OCI-LY3 (cell line): ENCODE measurements around the gene ZDHHC14.

Source experiments
- H2AFZ ChIP-seq: fragments of 200-600, 300-600 bp; shearing (Covaris generic); 2 replicates; pipeline ENCODE4 v1.6.0; 2014; ENCODE audit warnings: antibody characterized with exemption, low read depth, low read length
- H3K27ac ChIP-seq: fragments of 200-600, 300-600 bp; sonication (generic); 2 replicates; pipeline ENCODE4 v1.5.1; 2014; ENCODE audit warnings: mild to moderate bottlenecking, low read length, moderate library complexity, mixed read lengths
- H3K27me3 ChIP-seq: fragments of 200-600, 300-600 bp; sonication (generic); 2 replicates; pipeline ENCODE4 v1.6.1; 2014; ENCODE audit warnings: low read depth, low read length, mixed read lengths
- H3K36me3 ChIP-seq: fragments of 200-600, 300-600 bp; sonication (generic); replicated peaks from 2 replicates; pipeline ENCODE3; 2014; ENCODE audit warnings: low read depth, low read length, mixed read lengths
- H3K4me1 ChIP-seq: fragments of 300-600, 200-600 bp; sonication (generic); 2 replicates; pipeline ENCODE4 v1.6.1; 2014; ENCODE audit warnings: low read length, mixed read lengths
- H3K4me2 ChIP-seq: fragments of 200-600, 300-600 bp; sonication (generic); 2 replicates; pipeline ENCODE4 v1.6.1; 2014; ENCODE audit warnings: low read length, mixed read lengths
- H3K4me3 ChIP-seq: fragments of 300-600, 200-600 bp; sonication (generic); 2 replicates; pipeline ENCODE4 v1.5.1; 2014; ENCODE audit warnings: antibody characterized with exemption, mild to moderate bottlenecking, low read length, moderate library complexity
- H3K79me2 ChIP-seq: fragments of 300-600, 200-600 bp; shearing (Covaris generic); 2 replicates; pipeline ENCODE4 v1.6.1; 2014; ENCODE audit warnings: mild to moderate bottlenecking, low read length, mixed read lengths
- H3K9ac ChIP-seq: fragments of 300-600, 200-600 bp; shearing (Covaris generic); 2 replicates; pipeline ENCODE4 v1.6.0; 2014; ENCODE audit warnings: mild to moderate bottlenecking, low read length, moderate library complexity
- H3K9me3 ChIP-seq: fragments of 200-600, 300-600 bp; shearing (Covaris generic); 2 replicates; pipeline ENCODE4 v1.6.1; 2014; ENCODE audit warnings: low read length, mixed read lengths; ENCODE audit not compliant: insufficient read depth
- H4K20me1 ChIP-seq: fragments of 200-600, 300-600 bp; sonication (generic); 2 replicates; pipeline ENCODE4 v1.6.1; 2016; ENCODE audit warnings: low read length, mixed read lengths; ENCODE audit not compliant: insufficient read depth
- EZH2phosphoT487 ChIP-seq: fragments of 200-600 bp; shearing (Covaris generic); IDR thresholded peaks from 2 replicates; pipeline ENCODE4 v1.6.1; 2018; ENCODE audit warnings: antibody characterized with exemption, mixed run types, low read depth
- TF ChIP-seq, protein P1 (sequence below): fragments of 200-600, 300-600 bp; sonication (generic); IDR thresholded peaks from 2 replicates; pipeline ENCODE4 v1.5.1; 2014; ENCODE audit warnings: antibody characterized with exemption, low read length, low read depth

ZDHHC14 gene

GRCh38 chr6:157600807-157601206, 219.8 kb downstream of the ZDHHC14 start:
- Histone ChIP-seq H3K4me1 (no peaks in the 10 kb centered on the region), H3K27ac (no peak overlapping the region), H2AFZ (no peak overlapping the region), H3K4me3 (no peak overlapping the region), H3K9ac (no peak overlapping the region), H3K79me2 (no peaks in the 10 kb centered on the region), H3K9me3 (no peaks in the 10 kb centered on the region), H3K36me3 (no peaks in the 10 kb centered on the region), H4K20me1 (no peaks in the 10 kb centered on the region), H3K27me3 (no peaks in the 10 kb centered on the region), H3K4me2 (no peak overlapping the region)
- TF ChIP-seq EZH2phosphoT487: no peak
- TF ChIP-seq, protein P1, sequence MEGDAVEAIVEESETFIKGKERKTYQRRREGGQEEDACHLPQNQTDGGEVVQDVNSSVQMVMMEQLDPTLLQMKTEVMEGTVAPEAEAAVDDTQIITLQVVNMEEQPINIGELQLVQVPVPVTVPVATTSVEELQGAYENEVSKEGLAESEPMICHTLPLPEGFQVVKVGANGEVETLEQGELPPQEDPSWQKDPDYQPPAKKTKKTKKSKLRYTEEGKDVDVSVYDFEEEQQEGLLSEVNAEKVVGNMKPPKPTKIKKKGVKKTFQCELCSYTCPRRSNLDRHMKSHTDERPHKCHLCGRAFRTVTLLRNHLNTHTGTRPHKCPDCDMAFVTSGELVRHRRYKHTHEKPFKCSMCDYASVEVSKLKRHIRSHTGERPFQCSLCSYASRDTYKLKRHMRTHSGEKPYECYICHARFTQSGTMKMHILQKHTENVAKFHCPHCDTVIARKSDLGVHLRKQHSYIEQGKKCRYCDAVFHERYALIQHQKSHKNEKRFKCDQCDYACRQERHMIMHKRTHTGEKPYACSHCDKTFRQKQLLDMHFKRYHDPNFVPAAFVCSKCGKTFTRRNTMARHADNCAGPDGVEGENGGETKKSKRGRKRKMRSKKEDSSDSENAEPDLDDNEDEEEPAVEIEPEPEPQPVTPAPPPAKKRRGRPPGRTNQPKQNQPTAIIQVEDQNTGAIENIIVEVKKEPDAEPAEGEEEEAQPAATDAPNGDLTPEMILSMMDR: no peak

- no peak overlapping the region for H3K9ac ChIP-seq
- H3K4me3 ChIP-seq: no peak overlapping the region
- no peak overlapping the region for H3K27ac ChIP-seq
- H2AFZ ChIP-seq: no peak overlapping the region
- H3K9me3 ChIP-seq: no peaks in the 10 kb centered on the region
- no peaks in the 10 kb centered on the region for H3K79me2 ChIP-seq
- no peak for TF ChIP-seq EZH2phosphoT487
- TF ChIP-seq, protein P1: no peak
- H3K4me2 ChIP-seq: no peak overlapping the region
- no peaks in the 10 kb centered on the region for H3K36me3 ChIP-seq
- H3K4me1 ChIP-seq: peaks cover 7% of the 10 kb centered on the region
- H3K27me3 ChIP-seq: no peaks in the 10 kb centered on the region
- H4K20me1 ChIP-seq: no peaks in the 10 kb centered on the region
Measured at GRCh38 chr6:157602521-157603295, 221.7 kb downstream of the ZDHHC14 start.

DNA sequence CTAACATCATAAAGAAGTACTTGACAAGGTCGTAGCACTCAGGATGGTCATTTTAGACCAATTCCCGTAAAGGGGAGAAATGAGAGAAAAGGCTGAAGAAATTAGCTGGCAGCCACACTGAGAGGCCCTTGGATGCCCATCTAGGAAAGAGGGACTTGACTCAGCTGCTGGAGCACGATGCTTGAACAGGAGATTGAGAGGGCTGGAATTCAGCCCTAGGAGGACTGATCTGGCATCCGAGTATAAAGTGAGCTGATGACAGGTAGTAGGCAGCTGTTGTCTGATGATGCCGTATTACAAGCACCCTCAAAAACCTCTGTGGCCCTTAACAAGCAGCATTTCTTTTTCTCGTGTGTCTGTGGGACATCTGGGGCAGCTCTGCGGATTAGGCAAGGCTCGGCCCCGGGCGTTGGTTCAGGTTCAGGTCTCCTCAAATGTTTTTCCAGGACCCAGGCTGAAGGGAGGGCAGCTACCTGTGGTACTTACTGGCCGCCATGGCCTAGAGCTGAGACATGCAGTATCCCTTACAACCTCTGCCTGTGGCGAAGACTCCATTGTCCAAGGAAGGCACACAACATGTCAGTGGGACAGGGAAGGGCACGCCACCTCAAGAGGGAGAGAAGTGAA, 222.4 kb downstream of the ZDHHC14 start:
- no peak overlapping the region for H3K27ac ChIP-seq
- no peak for TF ChIP-seq EZH2phosphoT487
- TF ChIP-seq, protein P1: no peak
- no peak overlapping the region for H3K9ac ChIP-seq

DNA sequence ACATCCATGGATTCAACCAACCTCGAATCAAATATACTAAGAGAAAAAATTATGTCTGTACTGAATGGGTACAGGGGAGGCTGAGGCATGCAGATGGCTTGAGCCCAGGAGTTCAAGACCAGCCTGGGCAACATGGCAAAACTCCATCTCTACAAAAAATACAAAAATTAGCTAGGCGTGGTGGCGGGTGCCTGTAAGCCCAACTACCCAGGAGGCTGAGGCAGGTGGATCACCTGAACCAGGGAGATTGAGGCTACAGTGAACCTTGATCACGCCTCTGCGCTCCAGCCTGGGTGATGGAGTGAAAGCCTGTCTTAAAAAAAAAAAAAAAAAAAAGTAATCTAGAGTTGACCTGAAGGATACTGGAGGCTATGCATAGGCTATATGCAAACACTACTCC, 223.0 kb downstream of the ZDHHC14 start:
- Histone ChIP-seq H3K4me2 (no peak overlapping the region), H3K9ac (no peak overlapping the region), H3K4me3 (no peak overlapping the region), H3K9me3 (no peaks in the 10 kb centered on the region), H3K4me1 (peaks cover 7% of the 10 kb centered on the region), H3K27me3 (no peaks in the 10 kb centered on the region), H3K79me2 (no peaks in the 10 kb centered on the region), H3K27ac (no peak overlapping the region), H4K20me1 (no peaks in the 10 kb centered on the region), H3K36me3 (no peaks in the 10 kb centered on the region), H2AFZ (no peak overlapping the region)
- TF ChIP-seq EZH2phosphoT487: no peak
- TF ChIP-seq, protein P1: no peak

More for the DNA sequence above, 222.4 kb downstream of the ZDHHC14 start:
- no peak overlapping the region for H2AFZ ChIP-seq
- no peaks in the 10 kb centered on the region for H3K36me3 ChIP-seq
- H3K9me3 ChIP-seq: no peaks in the 10 kb centered on the region
- no peaks in the 10 kb centered on the region for H3K79me2 ChIP-seq
- no peaks in the 10 kb centered on the region for H3K27me3 ChIP-seq
- peaks cover 7% of the 10 kb centered on the region for H3K4me1 ChIP-seq
- H3K4me2 ChIP-seq: no peak overlapping the region
- H4K20me1 ChIP-seq: no peaks in the 10 kb centered on the region
- H3K4me3 ChIP-seq: no peak overlapping the region
